Stimulated activated CD4-positive, alpha-beta T cell treated with anti-CD3 and anti-CD28 coated beads, TNF-alpha, amount 100 ng/mL, for 24 hours (primary cell): ENCODE results near the gene IGFL4.

ENCODE experiments used
- DNase-seq, 3 experiments: peaks; one replicate each; pipeline ENCODE4 v3.0.0-alpha.2; 2020; ENCODE audit warnings: low read depth in 3 of 3

The IGFL4 gene

DNA sequence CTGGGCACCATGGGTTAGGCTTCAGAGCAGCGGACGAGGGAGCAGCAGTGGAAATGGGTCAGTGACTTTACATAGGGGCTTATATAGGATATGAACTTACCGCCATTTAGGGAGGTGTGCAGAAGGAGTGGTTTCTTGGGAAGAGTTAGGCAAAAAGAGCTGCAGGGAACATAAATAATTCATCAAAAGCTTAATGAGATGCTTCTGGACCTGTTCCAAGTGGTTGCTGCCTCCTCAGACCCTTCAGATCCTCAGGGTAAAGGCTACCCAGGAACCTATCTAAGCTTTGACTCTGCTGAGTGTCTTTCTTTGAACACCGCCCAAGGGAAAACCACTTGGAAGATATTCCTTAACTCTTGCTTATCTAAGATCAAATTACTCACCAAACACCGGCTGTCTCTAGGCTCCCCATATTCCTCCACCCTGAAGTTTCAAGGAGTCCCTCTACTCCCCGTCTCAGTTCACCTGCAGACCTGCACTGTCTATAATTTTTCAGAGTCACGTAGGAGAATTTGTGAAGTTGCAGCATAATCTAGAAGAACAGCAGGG, at the start of gene IGFL4:
Gene IGFL4 (minus strand): TSS at position 51 of the 549 bp plus-strand sequence. CDS start 40 bp downstream, at position 11.
- DNase-seq, result no peak

DNA sequence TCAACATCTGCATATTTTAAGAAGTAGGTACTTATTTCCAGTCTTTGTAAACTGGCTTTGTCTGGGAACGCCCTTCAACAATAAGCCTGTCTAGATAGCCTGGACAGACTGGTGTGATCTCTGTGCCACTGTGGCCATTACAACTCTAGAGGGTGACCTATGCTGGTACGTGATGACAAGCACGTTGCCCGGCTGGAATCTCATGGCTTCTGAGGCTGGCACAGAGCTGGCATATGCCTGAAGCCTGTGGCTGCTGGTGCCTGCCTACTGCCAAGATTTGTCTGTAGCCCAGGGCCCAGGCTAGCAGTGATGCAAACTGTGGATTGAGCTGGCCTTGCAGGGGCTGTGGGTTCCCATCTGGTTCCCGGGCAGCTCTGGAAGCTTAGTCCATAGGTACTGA, 49.6 kb upstream of the IGFL4 start:
- no peak for DNase-seq

DNA sequence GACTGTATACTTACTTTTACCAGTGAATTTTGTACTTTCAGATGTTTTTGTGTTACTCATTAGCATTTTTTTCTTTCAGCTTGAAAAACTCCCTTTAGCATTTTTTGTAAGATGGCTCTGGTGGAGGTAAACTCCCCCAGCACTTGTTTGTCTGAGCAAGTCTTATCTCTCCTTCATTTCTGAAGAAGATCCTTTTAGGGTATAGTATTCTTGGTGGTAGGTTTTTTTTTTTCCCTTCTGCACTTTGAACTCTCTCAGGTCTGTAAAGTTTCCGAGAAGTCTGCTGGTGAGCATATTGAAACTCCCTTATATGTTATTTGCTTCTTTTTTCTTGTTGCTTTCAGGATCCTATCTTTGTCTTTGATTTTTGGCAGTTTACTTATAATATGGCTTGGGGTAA, 48.6 kb upstream of the IGFL4 start:
- no peak for DNase-seq

DNA sequence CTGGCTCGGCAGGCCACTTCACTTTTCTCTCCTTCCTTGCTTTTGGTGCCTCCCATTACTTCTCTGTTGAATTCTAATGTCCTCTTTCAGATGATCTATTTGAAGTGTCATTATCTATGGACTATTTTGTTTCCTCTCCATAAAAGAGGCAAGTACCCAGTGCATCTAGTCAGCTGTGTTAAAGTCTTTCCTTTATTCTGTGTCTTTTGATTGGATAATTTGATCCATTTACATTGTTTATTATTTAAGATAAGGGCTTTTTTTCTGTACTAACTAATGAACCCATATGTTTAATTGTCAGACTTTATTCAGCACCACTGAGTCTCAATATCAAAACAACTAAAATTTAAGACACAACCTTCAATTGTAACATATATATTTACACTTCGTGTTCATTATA, 47.3 kb upstream of the IGFL4 start:
- no peak for DNase-seq

DNA sequence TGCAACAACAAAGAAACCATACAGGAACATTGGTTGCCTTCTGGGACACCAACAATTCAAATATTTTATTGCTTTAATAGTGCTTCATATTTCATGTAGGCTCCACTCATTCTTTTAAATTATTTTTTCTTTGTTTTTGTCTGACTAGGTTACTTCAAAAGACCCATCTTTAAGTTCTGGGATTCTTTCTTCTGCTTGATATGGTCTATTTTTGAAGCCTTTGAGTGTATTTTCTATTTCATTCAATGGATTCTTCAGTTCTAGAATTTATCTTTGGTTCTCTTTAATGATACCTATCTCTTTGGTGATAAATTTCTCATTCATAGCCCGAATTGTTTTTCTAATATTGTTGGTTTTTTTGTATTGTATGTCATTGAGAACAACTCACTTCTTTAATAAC, 45.1 kb upstream of the IGFL4 start:
- no peak for DNase-seq

DNA sequence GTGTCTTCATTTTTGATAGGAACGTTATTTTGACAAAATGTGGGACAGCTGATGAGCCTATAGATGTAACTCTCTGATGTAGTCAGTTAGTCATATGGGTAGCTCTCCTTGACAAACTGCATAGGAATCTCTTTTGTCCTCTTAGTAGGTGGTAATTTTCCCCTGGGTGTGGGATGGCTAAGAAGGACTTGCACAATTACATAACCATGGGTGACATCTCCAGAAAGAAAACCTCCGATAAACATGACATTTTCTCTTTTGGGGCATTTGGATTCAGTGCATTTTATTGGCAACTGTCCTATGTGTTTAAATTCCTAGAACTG, 41.9 kb upstream of the IGFL4 start:
- no peak for DNase-seq

DNA sequence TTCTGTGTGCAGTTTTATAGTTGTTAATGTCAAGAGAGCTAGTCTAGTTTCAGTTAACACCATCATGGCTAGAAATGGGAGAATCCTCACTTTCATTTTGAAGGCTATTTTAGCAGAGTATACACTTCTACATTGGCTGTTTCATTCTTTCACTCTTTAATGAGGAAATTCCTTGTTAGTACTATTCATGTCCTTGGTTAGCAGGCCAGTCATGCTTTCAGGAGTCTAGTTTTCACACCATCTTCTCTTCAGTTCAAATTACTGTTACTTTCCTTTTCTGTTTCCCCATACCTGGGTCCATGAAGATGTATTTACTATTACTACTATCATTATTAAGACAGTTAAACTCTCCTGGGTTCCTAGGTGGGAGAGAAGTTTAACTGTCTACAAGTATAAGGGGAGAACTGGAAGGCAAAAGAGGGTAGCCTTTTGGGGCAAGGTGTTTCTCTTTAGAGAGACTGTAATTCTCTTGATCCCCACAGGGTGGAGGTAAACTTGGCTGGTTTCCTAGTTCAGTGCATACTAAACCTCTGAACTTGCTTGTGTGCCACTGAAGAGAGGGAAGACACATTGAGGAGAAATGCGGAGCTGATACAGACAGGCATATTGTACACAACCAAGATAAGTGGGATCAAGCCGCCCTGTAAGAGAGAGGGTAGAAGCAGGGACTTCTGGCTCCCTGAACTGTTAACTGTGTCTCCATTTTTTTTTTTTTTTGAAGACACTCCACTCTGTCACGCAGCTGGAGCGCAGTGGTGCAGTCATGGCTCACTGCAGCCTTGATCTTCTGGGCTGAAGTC, 41.3 kb upstream of the IGFL4 start:
- DNase-seq, result no peak

DNA sequence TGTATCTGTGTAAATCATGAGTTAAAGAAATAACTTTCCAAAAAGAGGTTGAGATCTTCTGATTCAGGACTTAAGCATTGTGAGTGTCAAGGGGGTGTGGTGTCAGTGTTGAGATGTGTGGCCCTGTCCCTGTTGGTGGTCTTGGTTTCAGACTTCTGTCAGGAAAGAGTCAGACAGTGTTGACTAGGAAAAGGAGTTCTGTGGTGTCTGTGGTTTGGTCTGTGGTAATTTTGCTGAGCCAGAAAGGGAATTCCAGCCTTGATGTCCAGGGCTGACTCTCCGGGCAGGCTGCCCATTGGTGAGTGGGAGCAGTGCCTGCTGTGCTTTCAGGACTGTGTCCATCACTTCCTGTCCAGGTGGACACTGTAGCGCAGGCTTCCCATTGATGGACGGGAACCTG, 39.8 kb upstream of the IGFL4 start:
- DNase-seq, result no peak

DNA sequence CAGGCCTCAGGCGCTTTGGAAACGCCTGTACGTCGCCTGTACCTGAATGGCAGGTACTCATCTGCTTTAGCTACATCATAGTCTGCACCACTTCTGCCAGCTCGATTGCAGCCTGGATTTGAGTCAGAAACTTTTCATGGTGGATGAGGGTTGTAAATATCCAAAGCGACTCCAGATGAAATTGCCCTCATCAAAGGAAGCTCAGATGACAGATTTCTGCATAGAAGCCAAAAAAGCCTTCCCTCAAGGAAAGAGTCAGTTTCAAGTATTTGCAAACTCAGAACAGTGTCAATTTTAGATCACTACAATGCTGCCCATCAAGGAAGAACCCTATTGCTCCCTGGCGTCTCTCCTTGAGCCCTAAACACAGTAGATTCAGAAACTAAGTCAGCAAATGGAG, 38.8 kb upstream of the IGFL4 start:
- DNase-seq, result no peak

DNA sequence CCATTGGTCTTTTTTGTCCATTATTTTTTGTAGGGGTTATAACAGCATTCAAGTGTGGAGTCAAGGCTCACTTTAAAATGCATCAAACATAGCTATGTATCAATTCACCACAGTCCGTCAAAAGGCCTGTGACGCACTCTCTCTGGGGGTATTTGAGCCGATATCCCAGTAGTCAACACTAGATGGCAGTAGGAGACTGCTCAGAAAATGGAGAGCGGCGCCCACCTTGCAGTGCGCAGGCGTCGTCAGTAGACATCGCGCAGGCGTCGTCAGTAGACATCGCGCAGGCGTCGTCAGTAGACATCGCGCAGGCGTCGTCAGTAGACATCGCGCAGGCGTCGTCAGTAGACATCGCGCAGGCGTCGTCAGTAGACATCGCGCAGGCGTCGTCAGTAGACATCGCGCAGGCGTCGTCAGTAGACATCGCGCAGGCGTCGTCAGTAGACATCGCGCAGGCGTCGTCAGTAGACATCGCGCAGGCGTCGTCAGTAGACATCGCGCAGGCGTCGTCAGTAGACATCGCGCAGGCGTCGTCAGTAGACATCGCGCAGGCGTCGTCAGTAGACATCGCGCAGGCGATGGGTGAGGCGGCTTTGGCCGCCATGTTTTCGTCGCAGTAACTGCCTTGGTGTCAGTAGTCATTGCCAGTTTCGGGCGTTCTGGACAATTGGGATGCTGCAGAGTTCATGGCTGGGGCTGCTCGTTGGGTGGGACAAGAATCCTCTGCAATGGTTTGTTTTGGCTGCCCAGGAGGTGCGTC, 38.0 kb upstream of the IGFL4 start:
- DNase-seq, result peak in 1 of 3 experiments; percentile 25

DNA sequence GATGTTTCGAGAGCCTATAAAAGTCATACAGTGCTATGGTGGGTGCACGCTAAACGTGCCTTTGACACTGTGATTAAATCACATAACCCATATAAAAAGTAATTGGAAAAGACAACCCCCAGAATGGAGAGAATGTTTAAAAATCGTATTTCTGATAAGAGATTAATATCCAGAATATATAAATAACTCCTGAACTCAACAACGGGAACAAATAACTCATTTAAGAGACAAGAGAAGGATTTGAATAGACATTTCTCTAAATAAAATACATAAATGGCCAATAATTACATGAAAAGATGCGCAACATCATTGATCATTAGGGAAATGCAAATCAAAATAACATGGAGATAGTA, 37.0 kb upstream of the IGFL4 start:
- DNase-seq, result no peak

DNA sequence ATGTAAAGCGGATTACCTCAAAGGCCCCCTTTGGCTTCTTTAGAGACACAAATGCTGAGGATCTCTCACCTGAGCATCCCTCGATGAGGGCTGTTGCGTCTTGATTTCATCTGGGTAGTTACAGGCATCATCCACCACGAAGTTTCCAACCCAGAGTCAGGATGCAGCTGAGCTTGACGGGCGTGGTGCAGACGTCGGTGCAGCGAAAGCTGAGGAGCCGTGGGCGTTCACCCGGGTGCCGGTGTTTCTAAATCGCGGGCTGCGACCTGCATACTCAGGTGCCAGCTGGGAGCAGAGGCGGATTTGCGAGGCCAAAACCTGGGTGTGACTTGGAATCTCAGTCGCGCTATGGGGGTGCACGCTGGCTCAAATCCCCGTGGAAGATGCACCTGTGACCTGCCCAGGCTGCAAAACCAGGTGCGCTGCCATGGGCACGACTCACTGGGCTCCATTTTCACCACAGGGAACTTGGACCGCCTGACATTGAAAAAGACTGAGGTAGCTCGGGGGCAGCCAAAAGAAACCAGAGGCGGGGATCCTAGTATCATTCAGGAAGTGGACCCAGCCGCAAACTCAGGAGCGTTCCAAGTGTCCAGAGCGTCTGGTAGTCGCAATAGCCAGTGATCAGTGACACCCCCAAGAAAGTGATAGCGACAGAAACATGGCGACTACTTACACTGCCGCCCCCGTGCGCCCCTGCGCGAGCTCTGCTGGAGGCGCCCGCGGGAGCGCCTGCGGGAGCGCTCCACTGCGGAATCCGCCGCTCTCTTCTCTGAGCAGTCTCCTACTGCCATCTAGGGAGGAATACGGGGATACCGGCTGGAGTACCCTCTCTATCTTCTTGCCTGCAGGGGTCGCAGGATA, 36.4 kb upstream of the IGFL4 start:
- DNase-seq, result peak in 1 of 3 experiments; percentile 35

DNA sequence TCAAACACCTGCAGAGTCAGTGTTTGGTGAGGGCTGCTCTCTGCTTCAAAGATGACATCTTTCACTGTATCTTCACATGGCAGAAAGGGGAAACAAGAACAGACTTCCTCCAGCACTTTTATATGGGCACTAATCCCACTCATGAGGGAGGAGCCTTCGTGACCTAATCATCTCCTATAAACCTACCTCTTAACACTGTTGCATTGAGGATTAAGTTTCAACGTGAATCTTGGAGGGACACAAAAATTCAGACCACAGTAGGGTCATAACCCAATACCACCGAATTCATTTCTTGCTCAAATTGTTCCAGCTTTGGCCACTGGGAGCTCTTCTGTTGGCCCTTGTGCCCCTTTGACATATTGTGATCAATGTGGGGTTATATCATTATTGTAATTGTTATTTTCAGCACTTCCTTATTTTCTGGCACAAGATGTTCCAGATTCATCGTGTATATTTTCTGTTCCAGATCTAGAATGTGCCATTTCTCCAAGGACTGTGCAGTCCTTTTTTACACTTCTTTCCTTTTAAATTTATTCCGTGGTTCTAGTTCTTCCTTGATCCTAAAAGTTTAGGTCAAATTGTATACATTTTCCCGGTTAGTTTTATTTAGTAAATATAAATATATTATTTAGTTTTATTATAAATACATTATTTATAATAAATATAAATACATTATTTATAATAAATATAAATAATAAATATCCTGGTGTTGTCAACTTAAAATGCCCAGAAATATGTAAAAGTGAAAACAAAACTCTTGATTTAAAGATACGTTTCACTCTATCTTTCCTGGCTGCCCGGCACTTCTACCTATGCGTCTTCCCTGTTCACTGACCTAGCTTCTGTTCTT, 35.5 kb upstream of the IGFL4 start:
- no peak for DNase-seq

DNA sequence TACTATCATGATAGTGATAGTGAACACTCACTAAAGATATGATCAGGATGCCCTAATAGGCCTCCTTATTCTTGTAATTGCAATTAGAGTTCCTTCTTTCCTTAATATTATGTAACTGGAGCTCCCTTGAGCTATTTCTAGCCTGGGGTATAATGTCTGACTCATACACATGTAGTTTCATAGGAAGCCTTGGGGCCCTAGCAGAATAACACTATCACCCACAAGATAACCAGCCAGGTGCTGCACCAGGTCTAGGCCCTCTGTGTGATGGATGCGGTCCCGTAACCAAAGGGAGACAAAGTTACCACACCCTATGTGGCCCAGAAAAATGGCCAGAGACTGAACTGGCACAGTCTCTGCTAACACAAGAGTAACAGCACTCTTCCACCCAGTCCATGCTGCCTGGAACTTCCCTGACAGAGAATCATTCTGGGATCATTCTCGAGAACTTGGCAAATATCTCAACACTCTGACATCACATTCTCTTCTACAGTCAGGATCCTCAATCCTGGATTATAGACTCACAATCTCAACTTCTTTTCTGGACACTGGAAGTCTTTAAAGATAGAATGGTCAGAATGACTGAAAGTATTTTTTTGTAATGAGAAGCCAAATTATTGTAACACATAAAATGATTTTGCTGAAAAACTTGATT, 32.6 kb upstream of the IGFL4 start:
- no peak for DNase-seq

DNA sequence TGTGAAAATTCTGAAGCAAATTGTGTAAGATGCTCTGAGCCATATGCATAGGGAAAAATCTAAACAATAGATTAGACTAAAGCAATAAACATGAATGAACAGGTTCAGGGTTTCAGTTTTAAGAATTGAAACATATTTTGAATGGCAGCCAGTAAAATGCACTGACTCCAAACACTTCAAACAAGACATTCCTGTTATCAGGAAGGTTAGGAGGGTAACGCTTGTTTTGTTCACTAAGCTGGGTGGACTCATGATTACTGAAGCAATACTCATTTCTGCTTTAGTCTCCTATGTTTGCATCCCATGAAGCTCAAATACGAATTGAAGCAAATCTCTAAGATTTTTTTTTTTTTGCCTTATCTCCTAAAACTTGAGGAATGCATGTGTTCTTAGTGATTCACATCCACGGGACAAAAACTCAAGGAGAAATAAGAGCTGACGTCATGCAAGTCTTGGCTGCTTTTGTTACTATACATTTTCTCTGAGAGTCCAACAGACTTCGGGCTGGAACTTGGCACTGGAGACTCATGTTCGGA, 29.1 kb upstream of the IGFL4 start:
- no peak for DNase-seq

DNA sequence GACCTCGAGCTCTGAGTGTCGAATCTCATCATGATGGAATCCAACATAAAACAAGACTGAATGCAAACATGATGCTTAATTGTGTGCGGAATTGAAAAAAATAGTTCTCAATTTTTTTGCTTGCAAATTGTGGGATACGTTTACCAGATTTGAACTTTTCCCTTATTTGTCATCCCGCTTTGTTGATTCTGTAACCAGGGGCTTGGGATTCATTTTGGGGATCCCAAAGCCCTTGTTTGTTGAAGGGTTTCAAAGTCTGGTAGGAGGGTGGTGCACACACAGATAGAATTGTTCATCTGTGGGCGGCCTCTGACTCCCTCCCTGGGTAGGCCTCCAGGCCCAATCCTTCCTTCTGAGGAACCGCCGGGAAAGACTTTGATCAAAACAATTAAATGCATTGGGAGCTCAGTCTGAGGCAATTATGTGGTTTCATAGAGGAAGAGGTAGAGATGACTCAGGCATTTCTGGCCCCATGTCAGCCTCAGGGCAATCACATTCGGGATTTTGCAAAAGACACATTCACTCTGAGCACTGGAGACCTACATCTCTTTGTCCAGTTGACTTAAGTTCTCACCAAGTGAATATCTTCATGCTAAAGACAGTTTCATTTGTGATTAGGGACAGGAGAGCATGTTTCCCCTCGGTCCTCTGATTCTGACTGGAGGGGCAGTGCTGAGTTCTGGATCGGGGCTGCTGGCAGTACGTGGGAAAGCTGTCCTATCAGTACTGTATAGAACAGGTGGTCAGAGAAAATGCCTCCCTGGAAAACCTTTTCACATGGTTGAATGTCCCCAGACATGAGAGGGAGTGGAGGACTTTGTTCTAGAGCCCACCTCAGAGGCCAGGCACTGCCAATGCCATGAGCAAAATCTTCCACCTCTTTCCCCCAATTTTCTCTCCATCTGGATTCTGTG, 27.8 kb upstream of the IGFL4 start:
- DNase-seq, result no peak

DNA sequence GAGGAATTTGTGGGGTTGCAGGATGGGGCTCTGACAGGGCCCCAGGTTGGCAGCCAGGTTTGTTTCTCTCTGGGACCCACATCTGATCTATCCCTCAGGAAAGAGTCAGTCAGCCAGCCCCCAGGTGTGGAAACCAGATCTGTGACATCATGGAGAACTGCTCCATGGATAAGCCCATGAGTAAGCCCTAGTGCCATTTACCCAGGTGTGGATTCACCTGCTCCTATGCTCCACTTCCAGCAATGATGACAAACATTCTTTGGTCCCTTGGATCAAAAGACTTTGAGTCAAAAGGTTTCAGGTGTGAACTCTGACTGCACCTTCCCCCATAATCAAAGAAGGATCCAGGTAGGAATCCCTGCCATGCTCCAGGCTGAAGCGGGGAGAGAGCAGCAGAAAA, 26.9 kb upstream of the IGFL4 start:
- no peak for DNase-seq

DNA sequence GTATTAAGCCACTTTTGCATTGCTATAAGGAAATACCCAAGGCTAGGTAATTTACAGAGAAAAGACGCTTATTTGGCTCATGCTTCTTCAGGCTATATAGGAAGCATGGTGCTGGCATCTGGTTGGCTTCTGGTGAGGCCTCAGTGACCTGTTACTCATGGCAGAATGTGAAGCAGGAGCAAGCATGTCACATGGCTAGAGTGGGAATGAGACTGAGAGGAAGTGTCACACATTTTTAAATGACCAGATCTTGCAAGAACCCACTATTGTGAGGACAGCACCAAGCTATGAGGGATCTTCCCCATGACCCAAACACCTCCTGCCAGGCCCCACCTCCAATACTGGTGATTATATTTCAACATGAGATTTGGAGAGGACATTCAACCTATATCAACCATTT, 25.7 kb upstream of the IGFL4 start:
- no peak for DNase-seq

DNA sequence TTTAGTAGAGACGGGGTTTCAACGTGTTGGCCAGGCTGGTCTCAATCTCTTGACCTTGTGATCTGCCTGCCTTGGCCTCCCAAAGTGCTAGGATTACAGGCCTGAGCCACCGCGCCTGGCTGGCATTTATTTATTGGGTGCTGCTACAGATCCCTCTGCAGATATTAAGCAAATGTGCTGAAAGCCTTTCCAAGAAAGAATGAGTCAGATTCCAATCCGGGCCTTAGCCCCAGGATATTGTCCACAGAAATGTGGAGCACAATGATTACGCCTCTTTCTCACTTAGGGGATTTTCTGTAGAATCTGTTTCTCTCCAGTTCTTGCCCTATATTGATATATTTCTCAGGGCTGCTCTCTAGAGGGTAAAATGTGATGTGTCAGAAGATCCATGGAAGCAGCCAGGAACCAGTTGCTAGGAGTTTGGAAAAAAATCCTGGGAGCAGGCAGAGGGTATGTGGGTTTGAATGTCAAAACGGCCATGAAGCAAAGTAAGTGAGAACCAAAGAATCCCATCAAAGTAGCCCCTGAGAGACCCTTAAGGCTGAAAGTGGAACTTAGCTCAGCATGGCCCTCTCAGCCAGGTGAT, 24.8 kb upstream of the IGFL4 start:
- DNase-seq, result no peak
